OCI-LY1 (cell line): ENCODE measurements around the gene PTGES2.

Source experiments
- EZH2 ChIP-seq: fragments of 200-600 bp; sonication (generic), shearing (Covaris generic); IDR thresholded peaks from 2 replicates; pipeline ENCODE4 v1.8.0; 2017; ENCODE audit warnings: borderline replicate concordance, mixed run types, mild to moderate bottlenecking, antibody characterized with exemption, low read length, moderate library complexity, mixed read lengths
- TF ChIP-seq, protein P1 (sequence below): fragments of 200-600 bp; sonication (generic), shearing (Covaris generic); IDR thresholded peaks from 2 replicates; pipeline ENCODE4 v1.5.1; 2017; ENCODE audit warnings: mild to moderate bottlenecking, antibody characterized with exemption, low read length, moderate library complexity, mixed read lengths

DNA sequence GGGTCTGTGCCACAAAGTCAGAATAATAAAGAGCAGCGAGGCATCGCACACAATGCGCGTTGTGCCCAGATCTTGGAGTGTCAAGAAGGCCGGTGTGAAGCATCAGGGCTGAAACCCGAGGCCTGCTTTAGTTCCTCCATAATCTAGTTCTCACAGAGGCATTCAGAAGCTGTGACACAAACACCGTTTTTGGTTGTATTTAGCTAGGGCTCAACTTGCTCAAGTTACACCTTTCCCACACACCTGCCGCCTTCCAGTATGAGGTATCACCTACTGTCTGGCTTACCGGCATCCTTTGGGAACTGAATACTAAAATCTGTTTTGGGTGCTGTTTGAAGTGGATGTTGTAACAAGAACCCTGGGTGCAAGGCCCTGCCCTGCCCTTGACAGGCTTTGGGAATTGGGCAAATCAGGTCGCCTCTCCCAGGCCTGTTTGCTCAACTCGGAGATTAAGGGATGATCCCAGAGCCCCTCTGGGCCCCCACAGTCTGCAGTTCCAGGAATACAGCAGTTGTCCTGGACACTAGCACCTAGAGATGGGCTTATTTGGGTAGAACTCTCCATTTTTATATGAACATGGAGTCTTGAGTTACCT, 32.5 kb downstream of the PTGES2 start:
- TF ChIP-seq, protein P1, sequence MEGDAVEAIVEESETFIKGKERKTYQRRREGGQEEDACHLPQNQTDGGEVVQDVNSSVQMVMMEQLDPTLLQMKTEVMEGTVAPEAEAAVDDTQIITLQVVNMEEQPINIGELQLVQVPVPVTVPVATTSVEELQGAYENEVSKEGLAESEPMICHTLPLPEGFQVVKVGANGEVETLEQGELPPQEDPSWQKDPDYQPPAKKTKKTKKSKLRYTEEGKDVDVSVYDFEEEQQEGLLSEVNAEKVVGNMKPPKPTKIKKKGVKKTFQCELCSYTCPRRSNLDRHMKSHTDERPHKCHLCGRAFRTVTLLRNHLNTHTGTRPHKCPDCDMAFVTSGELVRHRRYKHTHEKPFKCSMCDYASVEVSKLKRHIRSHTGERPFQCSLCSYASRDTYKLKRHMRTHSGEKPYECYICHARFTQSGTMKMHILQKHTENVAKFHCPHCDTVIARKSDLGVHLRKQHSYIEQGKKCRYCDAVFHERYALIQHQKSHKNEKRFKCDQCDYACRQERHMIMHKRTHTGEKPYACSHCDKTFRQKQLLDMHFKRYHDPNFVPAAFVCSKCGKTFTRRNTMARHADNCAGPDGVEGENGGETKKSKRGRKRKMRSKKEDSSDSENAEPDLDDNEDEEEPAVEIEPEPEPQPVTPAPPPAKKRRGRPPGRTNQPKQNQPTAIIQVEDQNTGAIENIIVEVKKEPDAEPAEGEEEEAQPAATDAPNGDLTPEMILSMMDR, result no peak
- no peak for TF ChIP-seq EZH2
